IPS-NIHi7 (cell line): Measurements from ENCODE around the gene SMYD3.
"Not testable (repeated sequence)": the region's sequence is repeated elsewhere in the genome, so short reads cannot be mapped to it uniquely, and the experiment has no call there.

ENCODE experiments used
- DNase-seq: peaks from one replicate; pipeline ENCODE4 v3.0.0; 2012; ENCODE audit warnings: mixed read lengths; ENCODE audit errors: extremely low spot score

The SMYD3 gene

DNA sequence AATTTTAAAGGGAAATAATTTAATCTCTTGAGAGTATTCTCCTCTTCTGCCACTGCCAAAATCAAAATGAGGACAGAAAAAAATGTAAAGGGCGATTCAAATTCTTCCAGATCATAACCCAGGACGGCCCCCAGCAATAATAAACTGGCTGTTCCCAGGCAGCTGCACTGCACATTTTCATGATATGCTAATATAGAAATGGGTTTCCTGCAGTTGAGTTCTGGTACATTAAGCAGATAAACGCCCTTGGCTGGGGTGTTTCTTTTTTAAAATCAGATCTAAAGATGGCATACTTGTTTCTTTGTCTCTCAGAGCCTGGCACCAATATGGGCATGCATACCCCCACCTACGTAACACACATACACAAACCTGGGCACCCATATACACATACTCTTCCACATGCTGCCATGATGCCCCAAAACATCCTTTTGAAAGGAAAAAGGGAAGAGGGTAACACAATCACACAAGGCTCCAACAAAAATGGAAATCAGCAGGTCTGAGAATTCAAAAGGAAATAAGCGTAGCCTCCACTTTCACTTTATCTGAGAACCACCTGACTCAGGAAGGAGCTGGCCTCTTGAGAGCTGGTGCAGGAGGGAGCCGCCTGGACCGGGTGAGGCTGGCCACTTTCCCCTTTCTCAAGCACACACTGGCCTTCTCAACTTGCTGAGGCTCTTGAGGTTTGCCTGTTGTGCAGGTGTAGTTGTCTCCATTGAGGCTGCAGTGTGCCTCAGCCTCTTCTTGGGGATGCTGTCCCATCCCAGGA is 698.9 kb downstream of the SMYD3 start:
- no peak for DNase-seq

DNA sequence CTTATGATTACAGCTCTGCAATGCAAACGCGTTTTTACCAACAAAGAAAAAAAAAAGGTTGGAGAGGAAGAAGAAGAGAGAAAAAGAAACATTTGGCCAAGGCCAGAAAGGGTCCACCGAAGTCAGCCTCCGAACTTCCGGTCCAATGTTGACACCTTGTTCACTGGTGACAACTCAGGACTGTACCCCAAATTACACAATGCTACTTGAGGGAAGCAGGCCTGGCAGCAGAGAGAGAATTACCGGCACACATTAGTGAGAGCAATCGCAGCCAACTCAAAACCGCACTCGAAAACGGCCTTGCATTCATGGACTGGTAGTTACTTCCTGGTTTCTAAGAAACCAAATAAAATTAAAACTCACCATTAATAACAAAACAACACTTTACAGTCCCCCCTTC is 699.8 kb downstream of the SMYD3 start:
- DNase-seq: no peak

- DNase-seq: no peak
These were observed 701.5 kb downstream of the SMYD3 start for GRCh38 chr1:245805532-245805931.

DNA sequence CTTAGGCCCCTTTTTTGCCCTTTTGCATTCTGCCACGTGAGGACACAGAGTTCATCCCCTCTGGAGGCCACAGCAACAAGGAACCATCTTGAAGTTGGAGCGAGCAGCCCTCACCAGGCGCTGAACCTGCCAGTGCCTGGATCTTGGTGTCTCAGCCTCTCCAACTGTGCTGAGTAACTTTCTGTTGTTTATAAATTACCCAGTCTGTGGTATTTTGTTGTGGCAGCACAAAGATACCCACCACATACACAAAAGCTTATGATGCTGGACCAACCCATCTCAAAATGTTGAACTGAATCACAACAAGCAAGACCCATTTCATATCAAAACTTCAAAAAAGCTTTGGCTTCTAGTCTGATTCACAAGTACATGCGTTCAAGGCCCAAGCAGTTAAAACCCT is 702.4 kb downstream of the SMYD3 start:
- DNase-seq: no peak

GRCh38 chr1:245803666-245804037 is 703.4 kb downstream of the SMYD3 start:
- no peak for DNase-seq

- no peak for DNase-seq
These were observed 704.0 kb downstream of the SMYD3 start for GRCh38 chr1:245802941-245803665.

- DNase-seq: no peak
These were observed 706.0 kb downstream of the SMYD3 start for GRCh38 chr1:245800901-245801605.

- no peak for DNase-seq
These were observed 708.7 kb downstream of the SMYD3 start for GRCh38 chr1:245798349-245798711.

DNA sequence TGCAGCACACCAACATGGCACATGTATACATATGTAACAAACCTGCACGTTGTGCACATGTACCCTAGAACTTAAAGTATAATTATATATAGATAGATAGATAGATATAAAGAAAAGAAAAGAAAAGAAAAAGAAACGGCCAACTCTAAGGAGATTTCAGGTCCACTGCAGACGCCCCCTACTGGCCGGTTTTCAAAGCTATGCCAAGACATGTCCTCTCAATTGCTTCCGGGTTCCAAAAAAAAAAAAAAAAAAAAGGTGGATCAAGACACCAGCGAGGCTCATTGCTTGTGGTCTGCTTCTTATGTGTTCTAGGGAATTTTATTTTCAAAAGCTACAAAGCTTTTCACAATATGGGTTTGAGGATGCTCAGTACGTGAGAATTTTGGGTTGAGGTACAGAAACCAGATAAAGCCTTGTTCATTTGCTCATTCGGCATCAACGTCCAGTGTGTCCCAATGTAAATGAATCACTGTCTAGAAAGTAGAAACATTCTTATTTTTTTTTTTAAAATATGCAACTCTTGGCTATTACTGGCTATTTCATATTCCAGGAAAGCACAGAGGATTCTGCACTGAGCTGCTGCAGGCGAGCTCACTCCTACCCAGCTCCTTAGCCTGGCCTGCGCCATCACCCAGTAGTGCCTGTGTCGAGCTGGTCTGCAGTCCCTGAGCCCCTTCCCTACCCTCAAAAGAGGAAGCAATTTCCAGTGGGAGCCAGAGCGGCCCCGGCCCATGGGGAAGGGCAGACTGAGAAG is 709.3 kb downstream of the SMYD3 start:
- DNase-seq: peak; percentile 64

GRCh38 chr1:245791410-245792312 is 715.4 kb downstream of the SMYD3 start:
- no peak for DNase-seq

- DNase-seq: no peak
These were observed 716.6 kb downstream of the SMYD3 start for GRCh38 chr1:245790441-245790840.

DNA sequence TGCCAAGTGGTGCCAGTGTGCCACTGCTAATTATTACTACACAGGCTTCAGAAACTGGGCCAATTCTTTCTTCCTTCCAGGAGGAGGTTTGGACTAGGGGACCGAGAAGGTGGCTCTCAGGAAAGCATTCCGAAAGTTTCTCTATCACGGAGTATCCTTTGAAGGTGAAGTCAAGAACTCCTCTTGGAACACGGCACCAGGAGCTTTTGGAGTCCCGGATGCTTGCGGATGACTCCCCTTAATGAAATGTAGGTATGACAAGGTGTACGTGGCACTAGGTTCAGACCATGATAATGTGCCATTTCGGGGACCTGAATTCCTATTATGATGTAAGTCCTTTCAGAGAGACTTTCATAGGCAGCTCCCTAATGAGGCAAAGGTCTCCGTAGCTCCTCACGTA is 718.2 kb downstream of the SMYD3 start:
- no peak for DNase-seq

DNA sequence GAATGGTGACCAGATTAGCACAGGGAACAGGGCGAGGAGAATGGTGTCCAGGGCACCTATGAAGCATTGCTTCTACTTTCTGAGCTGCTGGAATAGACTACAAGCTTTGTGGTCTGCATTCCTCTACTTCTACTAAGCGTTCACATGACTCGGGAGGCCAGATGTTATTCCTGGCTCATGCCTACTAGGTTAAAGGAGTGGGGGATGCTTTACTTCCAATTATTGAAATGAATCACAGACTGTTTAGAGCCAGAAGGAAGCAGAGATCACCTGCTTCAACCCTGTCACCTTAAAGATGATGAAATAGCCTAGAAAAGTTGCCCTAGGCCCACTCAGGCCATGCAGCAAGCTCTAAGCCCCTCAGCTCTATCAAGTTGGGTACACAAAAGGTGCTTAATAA is 718.8 kb downstream of the SMYD3 start:
- no peak for DNase-seq

DNA sequence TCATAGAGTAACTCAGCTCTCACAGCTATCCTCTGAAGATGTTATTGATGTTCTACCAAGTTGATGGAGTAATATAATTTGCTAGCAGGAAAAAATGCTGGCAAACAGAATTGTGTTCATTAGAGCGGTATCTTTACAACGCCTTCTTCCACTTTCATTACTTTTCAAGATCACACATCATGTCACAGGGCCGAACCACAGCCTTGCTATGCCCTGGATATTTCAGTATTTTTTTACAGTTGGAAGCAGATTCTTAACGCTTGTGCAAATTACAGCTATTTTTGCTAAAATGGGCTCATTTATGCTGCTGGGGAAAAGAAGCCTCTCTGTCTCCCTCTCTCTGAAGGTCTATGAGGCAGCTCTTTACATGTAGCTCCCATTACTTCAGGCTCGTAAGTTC is 720.1 kb downstream of the SMYD3 start:
- no peak for DNase-seq

- no peak for DNase-seq
These were observed 727.0 kb downstream of the SMYD3 start for GRCh38 chr1:245779797-245780755.

DNA sequence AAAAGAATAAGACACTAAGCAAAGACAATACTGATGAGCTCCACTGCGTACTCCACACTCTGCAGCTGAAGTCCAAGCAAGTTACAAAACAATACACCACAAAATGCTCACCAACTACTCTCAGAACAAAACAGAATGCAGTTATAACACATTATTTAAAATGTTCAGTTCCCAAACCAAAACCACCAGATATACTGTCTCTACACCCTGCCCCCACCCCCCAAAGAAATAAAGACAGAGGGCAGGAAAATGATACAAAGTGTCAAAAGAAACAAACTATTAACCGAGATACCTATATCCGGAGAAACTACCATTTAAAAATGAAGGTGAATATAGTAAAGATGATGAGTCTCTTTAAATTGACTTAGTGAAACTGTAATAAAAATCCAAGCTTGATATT is 729.3 kb downstream of the SMYD3 start:
- no peak for DNase-seq

DNA sequence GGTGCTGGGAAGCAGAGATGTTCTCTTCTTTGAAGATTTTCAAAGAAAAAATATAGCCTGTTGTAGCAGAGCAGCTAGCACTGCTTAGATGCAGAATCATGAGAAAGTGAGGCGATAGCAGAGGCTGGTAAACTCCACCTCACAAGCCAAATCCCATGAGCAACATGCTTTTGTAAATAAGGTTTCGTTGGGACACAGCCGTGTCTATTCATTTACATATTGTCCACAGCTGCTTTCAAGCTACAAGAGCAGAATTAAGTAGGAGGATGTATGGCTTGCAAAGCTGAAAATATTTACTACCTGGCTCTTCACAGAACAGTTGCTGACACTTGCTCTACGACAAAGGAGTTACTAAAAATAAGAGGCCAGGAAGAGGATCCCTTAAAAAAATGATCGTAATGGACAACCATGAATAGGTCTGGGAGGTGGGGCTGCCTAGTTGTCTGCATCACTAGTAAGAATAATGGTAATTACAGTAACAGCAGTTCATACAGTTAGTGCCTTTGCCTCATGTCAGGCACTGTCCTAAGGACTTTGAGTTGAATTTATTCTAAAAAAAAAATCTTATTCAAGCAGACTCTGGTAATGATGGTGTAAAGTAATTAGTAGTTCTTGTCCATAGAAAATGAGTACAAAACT is 730.3 kb downstream of the SMYD3 start:
- DNase-seq: no peak

DNA sequence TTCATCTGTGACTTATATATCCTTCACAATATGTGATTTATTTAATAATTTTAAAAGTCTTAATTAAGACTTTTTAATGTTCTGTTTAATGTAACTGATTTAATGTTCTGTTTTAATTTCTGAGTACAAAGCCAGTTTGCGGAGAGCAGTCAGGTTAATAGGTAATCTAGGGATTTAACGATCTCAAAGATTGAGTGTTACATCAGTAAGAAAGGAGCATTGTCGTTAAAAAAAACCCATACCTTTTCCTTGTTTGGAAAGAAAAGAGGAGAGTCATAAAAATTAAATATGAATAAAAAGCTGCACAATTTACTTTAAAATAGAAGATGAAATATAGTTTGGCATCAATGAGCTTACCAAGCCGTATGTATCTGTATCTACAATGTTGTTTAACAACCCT is 730.9 kb downstream of the SMYD3 start:
- no peak for DNase-seq

DNA sequence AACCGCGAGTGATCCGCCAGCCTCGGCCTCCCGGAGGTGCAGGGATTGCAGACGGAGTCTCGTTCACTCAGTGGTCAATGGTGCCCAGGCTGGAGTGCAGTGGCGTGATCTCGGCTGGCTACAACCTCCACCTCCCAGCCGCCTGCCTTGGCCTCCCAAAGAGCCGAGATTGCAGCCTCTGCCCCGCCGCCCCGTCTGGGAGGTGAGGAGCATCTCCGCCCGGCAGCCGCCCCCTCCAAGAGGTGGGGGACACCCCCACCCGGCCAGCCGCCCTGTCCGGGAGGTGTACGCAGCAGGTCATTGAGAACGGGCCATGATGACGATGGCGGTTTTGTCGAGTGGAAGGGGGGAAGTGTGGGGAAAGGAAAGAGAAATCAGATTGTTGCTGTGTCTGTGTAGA is 732.1 kb downstream of the SMYD3 start:
- not testable (repeated sequence) for DNase-seq
